Trophoblast cell (in vitro differentiated cells and primary cell): ENCODE results near the gene EGLN3.
A peak's percentile ranks its signal among the peaks of the same experiment; 100 is the strongest.

Experiments
- DNase-seq, 2 donors: peaks; one replicate each; pipeline ENCODE4 v3.0.0-alpha.2; 2016
- H2AFZ ChIP-seq: 2 replicates; pipeline ENCODE4 v1.6.1; 2013; ENCODE audit warnings: low read length, moderate library complexity, mild to moderate bottlenecking; ENCODE audit not compliant: insufficient read depth, poor library complexity
- H2AK5ac ChIP-seq: 2 replicates; pipeline ENCODE4 v1.6.1; 2013; ENCODE audit warnings: mild to moderate bottlenecking, low read length
- H2BK120ac ChIP-seq: 2 replicates; pipeline ENCODE4 v1.6.1; 2013; ENCODE audit warnings: low read length, mild to moderate bottlenecking, moderate library complexity; ENCODE audit not compliant: insufficient read depth, poor library complexity
- H2BK12ac ChIP-seq: 2 replicates; pipeline ENCODE4 v1.6.1; 2013; ENCODE audit warnings: mild to moderate bottlenecking, low read length, moderate library complexity
- H2BK5ac ChIP-seq: 2 replicates; pipeline ENCODE4 v1.6.1; 2013; ENCODE audit warnings: low read length, low read depth, moderate library complexity, mild to moderate bottlenecking; ENCODE audit not compliant: poor library complexity
- H3K14ac ChIP-seq: 2 replicates; pipeline ENCODE4 v1.6.1; 2013; ENCODE audit warnings: mild to moderate bottlenecking, low read length
- H3K18ac ChIP-seq: 2 replicates; pipeline ENCODE4 v1.6.1; 2013; ENCODE audit warnings: mild to moderate bottlenecking, low read length
- H3K23ac ChIP-seq: 2 replicates; pipeline ENCODE4 v1.6.1; 2013; ENCODE audit warnings: low read length
- H3K27ac ChIP-seq: 2 replicates; pipeline ENCODE4 v1.5.1; 2013; ENCODE audit warnings: low read depth, mild to moderate bottlenecking, inconsistent platforms, low read length, moderate library complexity
- H3K27me3 ChIP-seq: 2 replicates; pipeline ENCODE4 v1.6.1; 2013; ENCODE audit warnings: inconsistent platforms, mild to moderate bottlenecking, low read length, moderate library complexity; ENCODE audit not compliant: insufficient read depth
- H3K36me3 ChIP-seq, 2 experiments: 1 replicate in 1 of 2; 2 replicates in 1 of 2; pipeline ENCODE4 v1.6.1; 2013; ENCODE audit warnings: low read length in 2 of 2, mild to moderate bottlenecking in 2 of 2, moderate library complexity in 1 of 2; ENCODE audit not compliant: insufficient read depth in 2 of 2, control insufficient read depth in 1 of 2
- H3K4ac ChIP-seq: 2 replicates; pipeline ENCODE4 v1.6.1; 2013; ENCODE audit warnings: low read depth, mild to moderate bottlenecking, low read length, moderate library complexity
- H3K4me1 ChIP-seq, 2 experiments: 1 replicate in 1 of 2; 2 replicates in 1 of 2; pipeline ENCODE4 v1.6.1; 2013; ENCODE audit warnings: low read length in 2 of 2, mild to moderate bottlenecking in 2 of 2, moderate library complexity in 1 of 2; ENCODE audit not compliant: insufficient read depth in 2 of 2, control insufficient read depth in 1 of 2
- H3K4me2 ChIP-seq: 2 replicates; pipeline ENCODE4 v1.6.1; 2013; ENCODE audit warnings: inconsistent platforms, mild to moderate bottlenecking, low read length, moderate library complexity
- H3K4me3 ChIP-seq: 2 replicates; pipeline ENCODE4 v1.5.1; 2013; ENCODE audit warnings: mild to moderate bottlenecking, low read depth, low read length, inconsistent platforms
- H3K79me1 ChIP-seq: one replicate; pipeline ENCODE4 v1.6.1; 2013; ENCODE audit warnings: low read length
- H3K79me2 ChIP-seq: 2 replicates; pipeline ENCODE4 v1.6.1; 2013; ENCODE audit warnings: low read length, mild to moderate bottlenecking; ENCODE audit not compliant: control insufficient read depth, insufficient read depth, poor library complexity
- H3K9ac ChIP-seq: 2 replicates; pipeline ENCODE4 v1.6.1; 2013; ENCODE audit warnings: mild to moderate bottlenecking, low read length
- H3K9me3 ChIP-seq: 2 replicates; pipeline ENCODE4 v1.6.1; 2013; ENCODE audit warnings: low read depth, mild to moderate bottlenecking, control low read depth, inconsistent platforms, low read length; ENCODE audit not compliant: insufficient read depth
- H4K12ac ChIP-seq: 2 replicates; pipeline ENCODE4 v1.6.1; 2013; ENCODE audit warnings: low read depth, mild to moderate bottlenecking, low read length, moderate library complexity
- H4K8ac ChIP-seq: 2 replicates; pipeline ENCODE4 v1.6.1; 2013; ENCODE audit warnings: low read depth, mild to moderate bottlenecking, low read length, moderate library complexity
- H4K91ac ChIP-seq: one replicate; pipeline ENCODE4 v1.6.1; 2013; ENCODE audit warnings: low read depth, mild to moderate bottlenecking, low read length, moderate library complexity
- WGBS: extraction: QIAGEN DNeasy Blood & Tissue Kit; methylation state at CpG from one replicate; pipeline ENCODE4 v1.1.7; 2013; ENCODE audit warnings: missing lambda C conversion rate; ENCODE audit not compliant: insufficient read length, insufficient coverage; ENCODE audit errors: extremely low coverage; 5-methylcytosine and 5-hydroxymethylcytosine counted together

The EGLN3 gene

GRCh38 chr14:33934938-33935337 is 15.9 kb downstream of the EGLN3 start:
- no peak overlapping the region for H2AFZ ChIP-seq
- H3K4ac ChIP-seq: no peak overlapping the region
- no peaks in the 10 kb centered on the region for H3K27me3 ChIP-seq
- no peak overlapping the region for H2AK5ac ChIP-seq
- no peak overlapping the region for H4K91ac ChIP-seq
- H3K9me3 ChIP-seq: no peaks in the 10 kb centered on the region
- no peak overlapping the region for H3K18ac ChIP-seq
- no CpG with 5 or more reads among the region's 5 CpGs for WGBS
- DNase-seq: no peak
- no peak overlapping the region for H4K12ac ChIP-seq
- H3K79me2 ChIP-seq: no peaks in the 10 kb centered on the region
- H3K9ac ChIP-seq: no peak overlapping the region
- H3K23ac ChIP-seq: no peak overlapping the region
- H3K27ac ChIP-seq: no peak overlapping the region
- H2BK5ac ChIP-seq: no peak overlapping the region
- H3K4me2 ChIP-seq: no peak overlapping the region
- H3K4me3 ChIP-seq: no peak overlapping the region
- H2BK12ac ChIP-seq: no peak overlapping the region
- H3K14ac ChIP-seq: no peak overlapping the region
- no peaks in the 10 kb centered on the region for H3K79me1 ChIP-seq
- H4K8ac ChIP-seq: no peak overlapping the region
- H3K4me1 ChIP-seq: peaks cover 5 to 8% of the 10 kb centered on the region in 2 experiments
- H2BK120ac ChIP-seq: no peak overlapping the region
- H3K36me3 ChIP-seq: no peaks in the 10 kb centered on the region

GRCh38 chr14:33934043-33934750 is 16.7 kb downstream of the EGLN3 start:
- H4K12ac ChIP-seq: no peak overlapping the region
- H3K27ac ChIP-seq: no peak overlapping the region
- no peak overlapping the region for H3K4ac ChIP-seq
- no peak overlapping the region for H3K4me3 ChIP-seq
- no peak overlapping the region for H2BK5ac ChIP-seq
- no peaks in the 10 kb centered on the region for H3K79me2 ChIP-seq
- H3K14ac ChIP-seq: no peak overlapping the region
- H2BK120ac ChIP-seq: no peak overlapping the region
- H3K36me3 ChIP-seq: no peaks in the 10 kb centered on the region
- no peak overlapping the region for H4K91ac ChIP-seq
- no peak overlapping the region for H3K23ac ChIP-seq
- H2BK12ac ChIP-seq: no peak overlapping the region
- no CpG with 5 or more reads among the region's 7 CpGs for WGBS
- no peak overlapping the region for H3K9ac ChIP-seq
- H3K27me3 ChIP-seq: no peaks in the 10 kb centered on the region
- no peak overlapping the region for H4K8ac ChIP-seq
- H2AFZ ChIP-seq: no peak overlapping the region
- no peak overlapping the region for H3K4me2 ChIP-seq
- H3K18ac ChIP-seq: no peak overlapping the region
- no peaks in the 10 kb centered on the region for H3K79me1 ChIP-seq
- DNase-seq: no peak
- H3K9me3 ChIP-seq: no peaks in the 10 kb centered on the region
- H3K4me1 ChIP-seq: peaks cover 5 to 8% of the 10 kb centered on the region in 2 experiments
- no peak overlapping the region for H2AK5ac ChIP-seq

GRCh38 chr14:33933386-33933933 is 17.4 kb downstream of the EGLN3 start:
- H3K23ac ChIP-seq: peak overlapping the region; percentile 71
- no peak for DNase-seq
- H3K27me3 ChIP-seq: no peaks in the 10 kb centered on the region
- no peaks in the 10 kb centered on the region for H3K36me3 ChIP-seq
- H3K4me3 ChIP-seq: no peak overlapping the region
- WGBS: no CpG with 5 or more reads among the region's 8 CpGs
- no peak overlapping the region for H3K9ac ChIP-seq
- no peak overlapping the region for H2AK5ac ChIP-seq
- H3K18ac ChIP-seq: no peak overlapping the region
- no peak overlapping the region for H3K14ac ChIP-seq
- no peak overlapping the region for H4K91ac ChIP-seq
- no peak overlapping the region for H4K12ac ChIP-seq
- H2BK5ac ChIP-seq: no peak overlapping the region
- H3K4me2 ChIP-seq: no peak overlapping the region
- no peak overlapping the region for H2AFZ ChIP-seq
- H3K27ac ChIP-seq: no peak overlapping the region
- H4K8ac ChIP-seq: no peak overlapping the region
- no peaks in the 10 kb centered on the region for H3K9me3 ChIP-seq
- peaks cover 3 to 9% of the 10 kb centered on the region in 2 experiments for H3K4me1 ChIP-seq
- no peak overlapping the region for H2BK12ac ChIP-seq
- no peak overlapping the region for H2BK120ac ChIP-seq
- no peak overlapping the region for H3K4ac ChIP-seq
- no peaks in the 10 kb centered on the region for H3K79me1 ChIP-seq
- no peaks in the 10 kb centered on the region for H3K79me2 ChIP-seq

- no peak for DNase-seq
- Histone ChIP-seq H3K79me1 (no peaks in the 10 kb centered on the region), H3K36me3 (no peaks in the 10 kb centered on the region), H3K27me3 (no peaks in the 10 kb centered on the region), H3K14ac (no peak overlapping the region), H3K4ac (no peak overlapping the region), H4K12ac (no peak overlapping the region), H3K9me3 (no peaks in the 10 kb centered on the region), H3K18ac (no peak overlapping the region), H3K4me3 (no peak overlapping the region), H2BK120ac (no peak overlapping the region), H3K4me2 (no peak overlapping the region), H2AFZ (no peak overlapping the region), H3K27ac (no peak overlapping the region), H2AK5ac (no peak overlapping the region), H3K79me2 (no peaks in the 10 kb centered on the region), H4K8ac (no peak overlapping the region), H3K4me1 (peaks cover 0 to 6% of the 10 kb centered on the region in 2 experiments), H2BK5ac (no peak overlapping the region), H4K91ac (no peak overlapping the region), H2BK12ac (no peak overlapping the region), H3K9ac (no peak overlapping the region), H3K23ac (no peak overlapping the region)
- WGBS: no CpG with 5 or more reads among the region's 4 CpGs
Observed at GRCh38 chr14:33932576-33933345, 18.1 kb downstream of the EGLN3 start.
